G401 (cell line): ENCODE data around the gene ENDOU. TPM values are rescaled to one million over a fixed set of nuclear protein-coding genes. Genes with fewer than 3 reads are reported as not detected.

Experiments
- DNase-seq: peaks from one replicate; pipeline ENCODE4 v3.0.0-alpha.2; 2015; ENCODE audit warnings: low spot score
- in situ Hi-C: cut with HindIII; loops from 2 replicates; pipeline ENCODE4 v1.10.0; 2016; ENCODE audit warnings: low sequenced_read_pairs, mixed read lengths
- total RNA-seq: library from RNA; depleted of rRNA; stranded (reverse); fragments of >200 nt; shearing (Covaris generic); gene quantifications from 2 replicates; pipeline ENCODE4 v1.2.3, GENCODE V29; 2014

ENDOU gene
- total RNA-seq, 1 experiment from 2014 or later, result 1.9 TPM

- DNase-seq, result no peak
- in situ Hi-C loops, result no loop called here
Observed at GRCh38 chr12:47746523-47746922, 21.2 kb upstream of the ENDOU start.

GRCh38 chr12:47746073-47746472, 20.8 kb upstream of the ENDOU start:
- DNase-seq, result no peak
- in situ Hi-C loops, result no loop called here

- no peak for DNase-seq
- in situ Hi-C loops, result no loop called here
Observed at GRCh38 chr12:47745485-47746041, 20.3 kb upstream of the ENDOU start.

- in situ Hi-C loops, result no loop called here
- DNase-seq, result no peak
Observed at GRCh38 chr12:47744778-47745436, 19.6 kb upstream of the ENDOU start.

GRCh38 chr12:47744005-47744651, 18.8 kb upstream of the ENDOU start:
- peak; percentile 53 for DNase-seq
- in situ Hi-C loops, result no loop called here

- DNase-seq, result no peak
- in situ Hi-C loops, result no loop called here
Observed at GRCh38 chr12:47743311-47743860, 18.1 kb upstream of the ENDOU start.

- peak; percentile 29 for DNase-seq
- in situ Hi-C loops, result no loop called here
Observed at GRCh38 chr12:47742253-47742825, 17.0 kb upstream of the ENDOU start.

GRCh38 chr12:47741340-47741703, 16.0 kb upstream of the ENDOU start:
- in situ Hi-C loops, result no loop called here
- DNase-seq, result peak; percentile 19

- in situ Hi-C loops, result no loop called here
- no peak for DNase-seq
Observed at GRCh38 chr12:47740606-47741339, 15.5 kb upstream of the ENDOU start.

- DNase-seq, result no peak
- in situ Hi-C loops, result loop anchor here (10.0 kb wide), 1 partner anchor 45 kb away; no protein-coding TSS in a partner anchor
Observed at GRCh38 chr12:47739979-47740378, 14.7 kb upstream of the ENDOU start.

- DNase-seq, result no peak
- in situ Hi-C loops, result loop anchor here (10.0 kb wide), 1 partner anchor 46 kb away; no protein-coding TSS in a partner anchor
Observed at GRCh38 chr12:47739297-47739696, 14.0 kb upstream of the ENDOU start.

- in situ Hi-C loops, result loop anchor here (10.0 kb wide), 1 partner anchor 47 kb away; no protein-coding TSS in a partner anchor
- no peak for DNase-seq
Observed at GRCh38 chr12:47737936-47738594, 12.8 kb upstream of the ENDOU start.

GRCh38 chr12:47736877-47737676, 11.8 kb upstream of the ENDOU start:
- in situ Hi-C loops, result loop anchor here (10.0 kb wide), 1 partner anchor 48 kb away; no protein-coding TSS in a partner anchor
- peak; percentile 20 for DNase-seq

- DNase-seq, result no peak
- in situ Hi-C loops, result loop anchor here (10.0 kb wide), 1 partner anchor 49 kb away; no protein-coding TSS in a partner anchor
Observed at GRCh38 chr12:47736216-47736615, 10.9 kb upstream of the ENDOU start.

- in situ Hi-C loops, result loop anchor here (10.0 kb wide), 1 partner anchor 49 kb away; no protein-coding TSS in a partner anchor
- no peak for DNase-seq
Observed at GRCh38 chr12:47735649-47736048, 10.4 kb upstream of the ENDOU start.

- DNase-seq, result no peak
- in situ Hi-C loops, result loop anchor here (10.0 kb wide), 1 partner anchor 50 kb away; no protein-coding TSS in a partner anchor
Observed at GRCh38 chr12:47734725-47735480, 9.6 kb upstream of the ENDOU start.

GRCh38 chr12:47733142-47733541, 7.9 kb upstream of the ENDOU start:
- no peak for DNase-seq
- in situ Hi-C loops, result loop anchor here (10.0 kb wide), 1 partner anchor 52 kb away; no protein-coding TSS in a partner anchor
